GM21529 (cell line): ENCODE measurements around the gene CEP126.

Experiments
- ATAC-seq: cut with Tn5 transposase; IDR thresholded peaks from one replicate; pipeline ENCODE4 v1.9.1; 2021; ENCODE audit not compliant: unreplicated experiment

Gene CEP126

GRCh38 chr11:102010776-102011494 lies 96.1 kb downstream of the CEP126 start:
- no peak for ATAC-seq

GRCh38 chr11:102012946-102013345 lies 98.1 kb downstream of the CEP126 start:
- ATAC-seq = no peak

GRCh38 chr11:102014756-102015155 lies 99.9 kb downstream of the CEP126 start:
- no peak for ATAC-seq

GRCh38 chr11:102017026-102017425 lies 102.2 kb downstream of the CEP126 start:
- ATAC-seq = no peak

- no peak for ATAC-seq
Measured at GRCh38 chr11:102026217-102026616, 111.4 kb downstream of the CEP126 start.

- no peak for ATAC-seq
Measured at GRCh38 chr11:102026959-102027358, 112.1 kb downstream of the CEP126 start.

- no peak for ATAC-seq
Measured at GRCh38 chr11:102036757-102037156, 121.9 kb downstream of the CEP126 start.

- ATAC-seq = no peak
Measured at GRCh38 chr11:102046841-102047240, 132.0 kb downstream of the CEP126 start.

GRCh38 chr11:102047305-102047924 lies 132.6 kb downstream of the CEP126 start, which contains the start of gene CFAP300:
Gene CFAP300, plus strand, starts transcription at chr11:102047437. Its CDS starts 34 bp downstream, at chr11:102047471.
- no peak for ATAC-seq
